ENCODE results near the gene BDNF.

The BDNF gene

DNA sequence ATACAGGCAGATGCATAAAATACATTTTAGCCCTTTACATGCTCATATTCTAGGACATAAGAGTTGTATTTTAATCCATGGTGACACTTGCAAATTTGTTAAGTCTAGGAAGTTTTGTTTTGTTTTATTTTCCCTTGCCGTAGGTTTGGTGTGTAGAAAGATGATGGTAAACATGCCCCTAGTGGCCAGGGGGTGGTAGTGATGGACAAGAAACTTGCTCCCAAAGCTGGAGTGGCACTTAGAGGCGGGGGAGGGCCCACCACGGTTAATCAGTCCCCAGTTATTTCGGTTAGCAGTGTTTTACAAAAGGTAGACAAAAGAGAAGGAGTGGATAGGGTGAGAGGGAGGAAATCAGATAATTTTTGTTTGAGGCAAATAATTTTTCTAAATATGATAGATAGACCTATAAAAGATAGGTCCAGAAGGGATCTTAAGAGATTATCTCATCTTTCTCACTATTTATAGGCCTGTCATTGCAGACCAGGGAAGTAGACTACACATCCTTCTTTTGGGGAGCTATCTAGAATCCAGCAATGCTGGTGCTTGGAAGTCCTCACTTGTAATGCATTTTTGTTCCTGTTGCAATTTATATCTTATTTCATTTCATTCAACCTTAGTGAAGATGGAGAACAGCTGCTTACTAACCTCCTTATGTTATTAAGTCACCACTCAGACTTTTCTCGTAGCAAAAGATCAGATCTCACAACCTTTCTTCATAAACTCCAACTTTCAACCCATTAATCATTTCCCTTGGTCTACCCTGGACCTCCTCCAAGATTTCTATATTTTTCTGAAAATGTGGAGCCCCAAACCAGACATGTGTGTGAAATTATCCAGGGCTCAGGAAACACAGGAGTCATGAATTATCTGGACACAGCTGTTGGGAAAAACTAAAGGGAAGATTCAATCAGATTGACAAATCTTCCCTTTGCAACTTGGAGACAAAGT lies 5.9 kb upstream of the BDNF start:
- peak; percentile 27 for DNase-seq (ENCODE audit: low spot score)

DNA sequence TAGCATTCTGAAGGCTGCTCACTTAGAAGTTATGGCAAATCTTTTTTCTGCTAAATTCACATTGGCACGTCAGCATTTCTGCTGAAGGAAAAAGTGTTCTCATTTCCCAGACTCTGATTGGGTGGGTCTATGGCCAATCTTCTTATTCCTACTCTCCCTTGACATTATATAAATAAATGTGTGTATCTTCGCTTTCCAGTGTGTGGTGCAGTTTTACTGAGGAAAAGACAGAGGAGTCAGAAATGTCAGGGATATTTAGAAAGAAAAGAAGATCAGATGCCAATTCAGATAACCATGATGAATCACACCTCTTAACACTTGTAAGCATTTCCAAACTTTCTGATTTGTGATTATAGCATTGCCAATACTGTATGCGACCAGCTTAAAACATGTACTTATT lies 3.2 kb upstream of the BDNF start:
- no peak for DNase-seq (ENCODE audit: low spot score)

DNA sequence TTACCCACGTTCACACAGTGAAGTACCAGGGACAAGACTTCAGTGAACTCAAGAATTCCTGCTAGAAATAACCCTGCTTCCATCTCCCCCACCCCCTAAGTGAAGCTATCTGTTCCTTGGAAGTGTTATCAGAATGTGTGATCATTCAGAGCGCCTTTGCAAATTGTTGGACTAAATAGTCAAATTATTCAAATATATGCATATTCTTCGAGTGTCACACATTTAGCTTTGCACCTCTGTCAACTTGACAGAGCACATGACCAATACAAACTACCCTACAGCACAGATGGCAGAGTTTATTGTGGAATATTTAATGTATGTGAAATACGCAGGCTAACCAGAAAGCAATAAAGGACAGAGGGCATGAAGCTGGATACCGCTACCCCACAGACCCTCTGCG lies 2.6 kb upstream of the BDNF start:
- DNase-seq (ENCODE audit: low spot score) = no peak

DNA sequence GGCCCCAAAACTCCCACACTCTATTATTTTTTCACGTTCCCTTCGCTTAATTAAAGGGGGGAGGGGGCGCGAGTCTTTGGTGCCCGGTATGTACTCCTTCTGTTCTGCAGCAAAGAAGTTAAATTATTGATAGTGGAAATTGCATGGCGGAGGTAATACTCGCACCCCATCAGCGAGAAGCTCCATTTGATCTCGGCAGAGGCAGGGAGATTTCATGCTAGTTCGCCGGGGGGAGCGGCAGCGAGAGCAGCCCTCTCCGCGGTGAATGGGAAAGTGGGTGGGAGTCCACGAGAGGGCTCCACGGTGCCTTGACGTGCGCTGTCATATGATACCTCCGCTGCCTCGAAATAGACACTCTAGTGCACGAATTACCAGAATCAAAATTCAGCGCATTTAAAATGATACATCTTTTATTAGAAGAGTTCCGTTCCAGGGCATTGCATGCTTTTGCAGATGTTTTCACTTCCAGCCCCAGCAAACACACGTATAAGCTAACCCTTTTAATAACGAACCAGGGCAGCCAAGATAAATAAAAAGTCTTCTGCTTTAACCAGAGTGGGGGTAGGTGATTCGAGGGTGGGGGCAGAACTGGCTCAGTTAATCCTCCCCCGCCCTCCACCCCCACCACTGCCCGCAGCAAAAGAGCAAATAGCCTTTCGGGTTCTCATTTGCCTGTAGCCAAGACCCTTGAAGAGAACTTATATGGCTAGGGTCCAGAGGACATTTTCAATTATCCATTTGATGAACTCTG lies 1.3 kb upstream of the BDNF start:
- peak; percentile 56 for DNase-seq (ENCODE audit: low spot score)

DNA sequence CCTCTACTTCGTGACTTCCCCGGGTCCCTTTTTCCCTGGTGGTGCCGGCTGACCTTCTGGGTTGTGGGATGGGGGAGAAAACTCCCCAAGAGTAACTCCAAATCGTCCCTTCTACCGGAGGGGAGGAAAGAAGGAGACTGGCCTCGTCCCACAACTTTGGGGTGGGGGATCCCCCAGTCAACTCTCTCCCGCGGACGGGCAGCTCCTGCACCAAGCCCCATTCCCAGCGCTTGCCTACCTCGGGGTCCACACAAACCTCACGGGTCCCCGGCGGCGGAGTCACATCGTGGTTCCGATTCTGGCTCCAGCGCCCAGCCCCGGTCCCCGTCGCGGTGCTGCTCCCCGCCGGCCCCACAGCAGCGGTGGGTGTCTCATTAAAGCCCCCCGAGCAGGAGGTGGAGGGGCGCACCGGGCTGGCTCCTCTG lies 317 bp downstream of the BDNF start:
- no peak for DNase-seq (ENCODE audit: low spot score)

DNA sequence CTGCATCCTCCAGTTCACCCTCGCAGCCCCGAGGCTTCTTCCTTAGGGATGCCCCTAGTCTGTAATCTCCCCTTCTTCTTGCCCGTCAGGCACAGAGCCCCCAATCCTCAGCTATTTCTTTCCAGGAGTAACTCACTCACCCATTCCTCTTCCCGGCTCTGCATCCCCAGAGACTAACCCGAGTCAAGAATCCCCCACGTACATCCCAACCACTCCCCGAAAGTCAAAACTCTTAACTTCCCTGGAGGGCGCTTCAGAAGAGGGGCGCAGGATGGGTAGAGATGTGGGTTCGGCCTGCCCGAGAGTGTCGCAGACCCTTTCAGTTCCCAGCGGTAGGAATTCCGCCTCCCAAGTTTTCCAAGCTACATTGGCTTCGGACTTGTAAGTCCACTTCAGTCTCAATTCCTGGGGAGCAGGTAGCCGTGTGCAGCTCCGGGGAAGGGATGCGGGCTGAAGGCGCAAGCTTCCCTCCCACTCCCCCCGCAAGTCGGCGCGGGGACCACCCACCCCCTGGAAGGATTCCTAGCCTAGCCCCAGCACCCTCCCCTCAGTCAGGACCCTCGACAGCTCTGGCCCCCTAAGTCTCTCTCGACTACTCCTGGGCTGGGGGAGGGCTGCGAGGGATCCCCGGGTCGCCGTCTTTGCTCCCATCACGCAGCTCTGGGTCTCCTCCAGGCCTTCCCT lies 871 bp downstream of the BDNF start:
- DNase-seq (ENCODE audit: low spot score) = peak; percentile 56

DNA sequence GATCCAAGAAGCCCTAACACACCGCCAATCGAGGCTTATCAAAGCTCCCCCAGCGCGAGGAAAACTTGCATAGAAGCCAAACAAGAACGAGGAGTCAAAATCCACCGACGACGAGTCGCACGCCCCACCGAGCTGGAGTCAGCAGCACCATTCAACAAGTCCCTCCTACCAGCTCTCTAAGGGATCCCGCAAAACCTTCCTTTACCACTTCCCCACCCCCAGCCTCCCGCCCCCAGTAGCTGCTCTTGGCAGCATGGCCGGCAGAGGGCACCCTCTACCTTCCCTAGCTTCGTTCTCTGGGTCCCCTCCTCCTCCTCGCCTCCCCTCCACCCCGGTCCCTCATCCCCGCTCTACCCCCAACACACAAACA lies 1.4 kb downstream of the BDNF start:
- DNase-seq (ENCODE audit: low spot score) = peak; percentile 86

DNA sequence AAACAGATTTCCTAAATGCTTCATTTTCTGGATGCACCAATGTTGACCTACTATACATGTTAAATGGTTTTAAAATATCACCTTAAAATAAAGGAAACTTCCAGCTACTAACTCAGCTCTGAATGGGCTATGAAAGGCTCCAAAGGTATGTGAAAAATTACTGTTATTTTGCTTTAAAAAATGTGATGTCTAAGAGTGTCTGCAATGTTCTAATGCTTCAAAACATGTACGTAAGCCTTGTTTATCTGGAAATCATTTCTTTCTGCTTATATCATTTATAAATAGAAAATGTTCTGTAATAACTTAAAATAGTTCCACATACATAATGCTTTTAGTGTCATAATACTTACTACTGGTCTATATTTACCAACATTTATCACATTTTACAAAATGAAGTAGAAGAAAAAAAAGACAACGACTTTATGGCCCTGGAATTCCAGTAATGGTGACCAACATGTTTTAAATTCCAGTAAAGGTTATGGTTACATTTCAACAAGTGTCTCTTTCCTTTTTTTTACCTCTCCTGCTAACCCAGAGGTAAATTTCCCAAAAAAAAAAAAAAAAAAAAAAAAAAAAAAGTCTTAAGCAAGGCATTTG lies 2.5 kb downstream of the BDNF start:
- no peak for DNase-seq (ENCODE audit: low spot score)

DNA sequence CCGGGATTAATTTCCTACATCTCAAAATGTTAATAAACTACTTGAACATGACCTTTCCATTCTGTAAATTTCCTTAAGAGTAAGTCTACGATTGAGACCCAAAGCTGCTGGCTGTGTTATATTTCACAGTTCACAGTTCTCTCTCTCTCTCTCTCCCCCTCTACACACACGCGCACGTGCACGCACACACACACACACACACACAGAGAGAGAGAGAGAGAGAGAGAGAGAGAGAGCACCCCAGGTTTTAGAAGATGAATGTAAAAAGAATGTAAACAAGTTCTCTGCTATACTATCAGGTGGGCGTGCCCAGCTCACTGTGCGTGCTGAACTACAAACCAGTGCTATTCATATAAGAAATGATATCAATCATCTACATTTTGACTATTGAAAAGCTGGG lies 3.3 kb downstream of the BDNF start:
- DNase-seq (ENCODE audit: low spot score) = no peak

DNA sequence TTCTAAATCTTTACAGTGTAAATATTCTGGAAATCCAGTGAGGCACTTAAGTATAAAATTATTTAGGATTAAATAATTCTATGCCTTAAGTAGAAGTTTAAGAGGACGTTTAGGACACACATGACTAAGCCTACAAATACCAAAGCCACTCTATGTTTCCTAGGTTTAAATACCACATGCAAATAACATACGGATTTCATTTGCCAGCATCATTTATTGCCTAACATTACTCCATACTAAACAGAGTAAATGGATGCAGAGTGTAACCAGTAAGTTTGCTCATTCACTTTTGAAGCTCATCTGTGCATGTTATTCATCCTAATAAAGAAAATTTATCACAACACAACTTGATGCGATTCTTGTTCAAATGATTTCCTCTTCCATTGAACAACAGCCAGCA lies 4.1 kb downstream of the BDNF start:
- DNase-seq (ENCODE audit: low spot score) = no peak

DNA sequence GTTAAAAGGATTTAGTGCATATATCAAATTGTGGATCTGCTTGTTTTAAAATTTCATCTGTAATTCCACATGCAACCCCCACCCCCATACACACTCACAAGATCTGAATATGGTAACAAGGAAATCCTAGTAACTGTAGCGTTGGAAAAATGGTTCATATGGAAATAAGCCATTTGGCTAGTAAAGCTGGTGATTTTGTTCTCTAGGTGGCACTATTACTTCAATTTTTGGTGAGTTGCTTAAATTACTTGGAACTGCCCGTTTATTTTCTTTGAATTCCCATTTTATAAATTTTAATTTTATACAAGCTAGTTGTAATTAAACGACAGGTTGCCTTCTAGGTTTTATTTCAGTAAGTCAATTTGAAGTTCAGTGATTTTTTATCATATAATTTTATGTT lies 5.3 kb downstream of the BDNF start:
- no peak for DNase-seq (ENCODE audit: low spot score)

DNA sequence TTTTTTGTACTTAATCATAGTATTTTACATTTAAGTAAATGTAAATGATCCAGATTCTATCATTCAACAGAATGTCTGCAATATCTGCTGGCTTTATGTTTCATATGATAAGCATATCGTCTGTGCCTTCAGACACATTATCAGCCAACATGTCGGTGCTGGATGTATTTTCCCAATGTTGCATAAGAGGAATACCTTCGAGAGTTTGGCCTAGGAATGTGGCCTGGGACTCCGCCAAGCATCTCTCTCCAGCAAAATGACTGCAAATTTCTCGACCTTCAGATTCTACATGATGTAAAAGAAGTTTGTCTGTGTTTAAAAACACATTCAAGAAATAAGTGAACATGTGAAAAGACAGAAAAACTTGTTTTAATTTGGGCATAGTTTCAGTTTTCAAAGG lies 6.9 kb downstream of the BDNF start:
- DNase-seq (ENCODE audit: low spot score) = no peak

DNA sequence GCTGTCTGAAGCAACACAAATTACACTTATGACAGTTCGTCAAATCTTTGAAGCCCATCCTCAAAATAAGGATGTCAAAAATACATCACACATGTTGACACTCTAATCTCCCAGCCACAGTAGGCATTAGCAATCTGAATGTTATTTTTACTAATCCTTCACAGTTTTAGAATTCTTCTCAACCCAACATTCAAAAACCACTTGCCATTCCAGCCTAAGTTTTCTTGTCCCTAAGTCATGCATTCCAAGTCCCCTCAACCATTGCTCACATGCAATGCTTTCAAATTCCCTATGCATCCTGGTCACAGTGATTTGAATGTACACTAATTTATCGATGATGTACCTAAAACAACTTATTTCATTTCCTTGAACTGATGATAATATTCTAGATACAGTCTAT lies 7.5 kb downstream of the BDNF start:
- DNase-seq (ENCODE audit: low spot score) = no peak

DNA sequence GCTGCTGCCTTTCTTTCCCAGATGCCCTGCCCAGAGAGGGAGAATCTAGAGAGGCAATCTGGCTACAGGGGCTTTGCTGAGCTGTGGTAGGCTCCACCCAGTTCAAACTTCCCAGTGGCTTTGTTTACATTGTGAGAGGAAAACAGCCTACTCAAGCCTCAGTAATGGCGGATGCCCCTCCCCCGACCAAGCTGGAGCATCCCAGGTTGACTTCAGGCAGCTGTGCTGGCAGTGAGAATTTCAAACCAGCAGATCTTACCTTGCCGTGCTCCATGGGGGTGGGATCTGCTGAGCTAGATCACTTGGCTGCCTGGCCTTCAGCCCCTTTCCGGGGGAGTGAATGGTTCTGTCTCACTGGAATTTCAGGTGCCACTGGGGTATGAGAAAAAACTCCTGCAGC lies 12.2 kb downstream of the BDNF start:
- DNase-seq (ENCODE audit: low spot score) = no peak

DNA sequence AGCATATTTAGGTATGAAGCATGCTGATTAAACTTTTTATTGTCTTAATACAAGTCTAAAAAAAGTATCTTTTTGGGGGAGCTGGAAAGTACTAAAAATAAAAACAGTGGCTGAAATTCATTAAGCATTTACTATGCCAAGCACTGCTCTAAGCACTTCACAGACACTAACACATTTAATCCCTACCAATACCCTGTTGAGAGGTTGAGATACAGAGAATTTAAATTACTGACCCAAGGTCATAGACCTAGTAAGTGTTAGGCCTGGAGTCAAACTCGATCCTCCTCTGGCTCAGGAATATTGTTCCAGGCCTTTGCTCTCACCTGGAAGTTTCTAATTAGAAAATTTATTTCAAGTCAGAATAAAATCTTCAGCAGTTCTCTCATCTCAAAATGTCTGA lies 18.6 kb downstream of the BDNF start:
- DNase-seq (ENCODE audit: low spot score) = no peak

DNA sequence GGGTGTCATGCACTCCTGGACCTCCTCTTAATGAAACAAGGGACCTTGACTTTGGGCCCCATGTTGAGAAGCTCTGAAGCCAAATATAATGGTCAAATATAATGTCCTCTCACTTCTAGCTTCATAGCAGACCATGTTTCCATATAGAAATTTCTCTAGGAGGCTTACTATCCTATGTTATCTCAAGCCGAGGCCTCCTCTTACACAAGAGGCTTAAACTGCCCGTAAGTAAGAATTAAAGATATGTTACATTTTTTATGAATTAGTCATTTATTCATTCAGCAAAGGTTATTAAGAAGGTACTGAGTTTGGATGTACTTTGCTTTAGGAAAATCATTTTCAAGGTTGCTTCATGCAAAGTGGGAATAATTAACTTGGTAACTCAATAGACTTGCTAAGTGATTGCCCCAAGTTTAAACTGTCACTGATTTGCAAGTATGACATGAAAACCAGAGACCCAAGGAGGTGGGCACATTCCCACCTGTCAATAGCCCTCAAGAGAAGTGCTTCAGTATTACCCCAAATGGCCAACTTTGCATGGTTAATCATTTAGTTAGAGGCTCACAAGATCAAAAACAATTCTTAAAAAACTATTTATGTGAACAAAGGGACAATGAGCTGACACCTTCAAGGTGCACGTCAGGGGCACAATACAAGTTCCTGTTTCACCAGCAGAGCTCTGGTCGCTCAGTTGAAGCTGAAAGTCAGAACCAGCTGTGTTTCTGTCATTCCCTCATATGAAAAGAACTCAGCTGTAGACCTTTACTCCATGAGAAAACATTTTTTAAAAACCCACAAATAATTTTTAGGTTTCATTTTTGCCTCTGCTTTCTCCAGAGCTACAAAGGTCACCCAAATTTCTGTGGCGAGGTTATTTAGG lies 20.9 kb downstream of the BDNF start:
- no peak for DNase-seq (ENCODE audit: low spot score)

DNA sequence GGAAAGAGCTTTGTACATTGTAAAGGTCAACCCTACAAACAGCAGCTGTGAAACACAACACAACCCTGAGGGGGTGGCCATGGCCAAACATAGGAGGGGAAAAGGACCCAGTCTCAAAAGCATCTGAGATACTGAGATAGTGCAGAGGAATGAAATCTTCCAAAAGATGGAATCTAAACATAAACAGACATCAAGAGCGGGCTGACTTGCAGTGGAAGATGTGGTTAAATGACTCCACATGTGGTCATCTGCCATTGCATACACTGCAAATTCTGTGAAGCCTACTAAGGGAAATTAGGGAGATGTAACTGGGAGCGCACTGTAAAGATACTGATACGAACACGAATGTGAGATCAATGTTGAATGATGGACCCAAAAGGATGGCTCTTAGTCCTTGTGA lies 22.0 kb downstream of the BDNF start:
- no peak for DNase-seq (ENCODE audit: low spot score)

DNA sequence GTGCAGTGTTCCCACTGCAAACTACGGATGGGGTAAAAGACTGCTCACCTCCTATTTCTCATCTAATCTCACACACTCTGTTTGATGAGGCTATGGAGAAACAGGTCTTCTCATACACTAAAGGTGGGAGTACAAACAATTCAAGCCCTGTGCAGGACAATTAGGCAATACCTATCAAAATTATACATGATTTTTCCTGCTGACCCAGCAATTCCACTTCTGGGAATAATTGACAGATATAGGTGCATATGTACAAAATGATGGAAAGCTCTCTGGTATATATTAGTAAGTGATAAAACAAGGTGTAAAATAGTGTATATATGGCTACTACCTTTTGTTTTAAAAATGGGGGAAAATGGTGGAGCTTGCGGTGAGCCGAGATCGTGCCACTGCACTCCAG lies 23.1 kb downstream of the BDNF start:
- DNase-seq (ENCODE audit: low spot score) = no peak

DNA sequence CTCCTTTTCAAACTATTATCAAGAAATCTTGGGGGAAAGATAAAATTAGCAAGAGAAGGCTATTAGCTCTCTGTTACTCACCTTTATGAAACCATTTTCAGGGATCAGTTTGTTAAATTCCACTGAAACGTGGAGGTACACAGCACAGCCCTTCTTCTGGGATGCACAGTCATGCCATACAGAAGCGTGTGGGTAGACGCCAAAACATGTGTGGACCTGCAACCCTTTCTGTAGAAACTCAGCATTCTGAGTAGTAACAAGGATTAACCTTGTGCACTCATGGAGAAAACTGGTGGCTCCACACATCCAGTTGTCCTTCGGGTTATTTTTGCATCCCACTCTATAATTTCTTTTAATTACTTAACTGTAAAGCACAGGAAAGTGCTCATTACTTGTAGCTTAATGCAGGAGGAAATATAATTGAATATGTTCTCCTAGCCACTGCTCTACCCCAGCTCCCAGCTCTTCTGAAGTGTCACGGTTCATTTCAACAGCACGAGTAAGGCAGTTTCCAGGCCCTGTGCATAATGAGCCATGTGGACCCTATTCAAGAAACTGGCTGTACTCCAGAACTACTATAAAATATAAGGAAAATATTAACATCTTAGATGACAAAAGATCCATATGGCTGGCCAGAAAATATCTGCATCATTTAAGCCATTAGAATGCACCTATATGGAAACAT lies 26.1 kb downstream of the BDNF start:
- DNase-seq (ENCODE audit: low spot score) = no peak

DNA sequence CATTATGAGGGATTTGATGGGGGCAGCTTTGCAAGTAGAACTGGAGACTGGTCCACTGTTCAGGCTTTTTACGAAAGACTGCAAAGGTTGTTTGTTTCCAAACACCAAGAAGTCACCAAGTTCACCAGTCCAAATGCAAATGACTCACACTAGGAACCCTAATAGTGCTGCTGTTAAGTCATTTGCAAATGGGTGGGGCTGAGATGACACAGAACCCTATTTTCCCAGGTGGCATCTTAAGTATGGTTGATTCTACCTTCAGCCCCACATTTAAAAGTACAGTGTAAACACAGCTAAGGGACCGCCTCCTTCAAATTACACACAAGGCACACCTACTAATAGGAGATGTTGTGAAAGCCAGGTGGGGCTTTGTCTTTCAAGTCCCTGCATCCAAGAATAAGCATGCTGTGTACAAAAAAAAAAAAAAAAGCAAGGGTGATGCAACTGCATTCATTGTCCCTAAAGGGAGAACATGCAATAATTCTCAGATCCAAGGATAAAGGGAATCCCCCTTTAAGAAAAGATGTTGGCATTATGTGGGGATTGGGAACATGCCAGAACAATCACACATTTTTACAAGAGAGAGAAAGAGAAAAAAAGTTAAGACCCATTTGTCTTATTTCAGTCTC lies 27.3 kb downstream of the BDNF start:
- DNase-seq (ENCODE audit: low spot score) = peak; percentile 39
